Endothelial cell (in vitro differentiated cells): Measurements from ENCODE around the gene GPR153. TPM values are rescaled to one million over a fixed set of nuclear protein-coding genes. Genes with fewer than 3 reads are reported as not detected.
A peak's percentile ranks its signal among the peaks of the same experiment; 100 is the strongest.

Experiments used
- DNase-seq: peaks from one replicate; pipeline ENCODE4 v3.0.0; 2021; ENCODE audit warnings: low spot score
- H3K27ac Mint-ChIP-seq: one replicate; pipeline ENCODE4 v1.8.0; 2021; ENCODE audit warnings: mixed read lengths, inconsistent platforms; ENCODE audit not compliant: unreplicated experiment
- H3K27me3 Mint-ChIP-seq: one replicate; pipeline ENCODE4 v1.8.0; 2021; ENCODE audit warnings: mild to moderate bottlenecking, moderate library complexity, mixed read lengths, inconsistent platforms; ENCODE audit not compliant: unreplicated experiment
- H3K36me3 Mint-ChIP-seq: one replicate; pipeline ENCODE4 v1.8.0; 2021; ENCODE audit warnings: mild to moderate bottlenecking, low read depth, mixed read lengths, inconsistent platforms; ENCODE audit not compliant: unreplicated experiment
- H3K4me1 Mint-ChIP-seq: one replicate; pipeline ENCODE4 v1.8.0; 2021; ENCODE audit warnings: mild to moderate bottlenecking, mixed read lengths, inconsistent platforms; ENCODE audit not compliant: unreplicated experiment
- H3K4me3 Mint-ChIP-seq: one replicate; pipeline ENCODE4 v1.8.0; 2021; ENCODE audit warnings: mild to moderate bottlenecking, mixed read lengths, inconsistent platforms; ENCODE audit not compliant: unreplicated experiment
- H3K9me3 Mint-ChIP-seq: one replicate; pipeline ENCODE4 v1.8.0; 2021; ENCODE audit warnings: mixed read lengths, inconsistent platforms; ENCODE audit not compliant: unreplicated experiment
- total RNA-seq: library from RNA; stranded (reverse); fragmentation: NEBNext Ultra II Directional; extraction: Animal tissue kit (Norgen Biotek cat#: 25700); gene quantifications from one replicate; pipeline ENCODE4 v1.2.1, GENCODE V29; 2021; ENCODE audit not compliant: unreplicated experiment
- TF ChIP-seq, protein P1 (sequence below): fragments of 200-600 bp; sonication (generic); IDR thresholded peaks from one replicate; pipeline ENCODE4 v1.5.0; 2021; ENCODE audit warnings: antibody characterized with exemption; ENCODE audit not compliant: unreplicated experiment

GPR153 gene
- total RNA-seq, 1 donor from 2014 or later, result 3.0 TPM

GRCh38 chr1:6299557-6300165, 38.8 kb upstream of the GPR153 start:
- no peaks in the 10 kb centered on the region for H3K9me3 Mint-ChIP-seq
- H3K4me1 Mint-ChIP-seq, result peaks cover 3% of the 10 kb centered on the region
- DNase-seq, result no peak
- TF ChIP-seq, protein P1, sequence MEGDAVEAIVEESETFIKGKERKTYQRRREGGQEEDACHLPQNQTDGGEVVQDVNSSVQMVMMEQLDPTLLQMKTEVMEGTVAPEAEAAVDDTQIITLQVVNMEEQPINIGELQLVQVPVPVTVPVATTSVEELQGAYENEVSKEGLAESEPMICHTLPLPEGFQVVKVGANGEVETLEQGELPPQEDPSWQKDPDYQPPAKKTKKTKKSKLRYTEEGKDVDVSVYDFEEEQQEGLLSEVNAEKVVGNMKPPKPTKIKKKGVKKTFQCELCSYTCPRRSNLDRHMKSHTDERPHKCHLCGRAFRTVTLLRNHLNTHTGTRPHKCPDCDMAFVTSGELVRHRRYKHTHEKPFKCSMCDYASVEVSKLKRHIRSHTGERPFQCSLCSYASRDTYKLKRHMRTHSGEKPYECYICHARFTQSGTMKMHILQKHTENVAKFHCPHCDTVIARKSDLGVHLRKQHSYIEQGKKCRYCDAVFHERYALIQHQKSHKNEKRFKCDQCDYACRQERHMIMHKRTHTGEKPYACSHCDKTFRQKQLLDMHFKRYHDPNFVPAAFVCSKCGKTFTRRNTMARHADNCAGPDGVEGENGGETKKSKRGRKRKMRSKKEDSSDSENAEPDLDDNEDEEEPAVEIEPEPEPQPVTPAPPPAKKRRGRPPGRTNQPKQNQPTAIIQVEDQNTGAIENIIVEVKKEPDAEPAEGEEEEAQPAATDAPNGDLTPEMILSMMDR, result no peak
- H3K36me3 Mint-ChIP-seq, result no peaks in the 10 kb centered on the region
- no peak overlapping the region for H3K27ac Mint-ChIP-seq
- peaks cover 8% of the 10 kb centered on the region for H3K27me3 Mint-ChIP-seq
- peak overlapping the region; percentile 29 for H3K4me3 Mint-ChIP-seq

- Mint-ChIP-seq H3K4me3 (peak overlapping the region; percentile 29), H3K36me3 (no peaks in the 10 kb centered on the region), H3K27me3 (peaks cover 8% of the 10 kb centered on the region), H3K9me3 (no peaks in the 10 kb centered on the region), H3K4me1 (peaks cover 3% of the 10 kb centered on the region), H3K27ac (no peak overlapping the region)
- TF ChIP-seq, protein P1, result no peak
- DNase-seq, result no peak
Measured at GRCh38 chr1:6298940-6299465, 38.1 kb upstream of the GPR153 start.

DNA sequence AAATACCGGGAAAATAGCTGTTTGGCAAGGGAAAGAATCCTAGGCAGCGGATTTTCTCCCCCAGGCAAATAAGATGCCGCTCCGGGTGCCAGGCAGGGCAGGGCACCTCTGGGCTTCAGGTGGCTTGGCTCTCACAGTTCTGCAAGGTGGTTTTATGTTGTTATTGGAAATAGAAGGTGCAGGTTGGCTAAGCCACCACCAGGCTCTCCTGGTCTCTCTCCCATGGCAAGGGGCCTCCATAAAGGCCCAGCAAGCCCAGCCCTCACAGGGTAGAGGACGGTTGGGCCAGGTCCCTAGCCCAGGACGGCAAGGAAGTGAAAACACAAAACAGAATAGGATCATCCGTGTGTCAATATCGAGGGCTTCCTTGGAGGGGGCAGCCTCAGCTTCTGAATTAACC, 37.6 kb upstream of the GPR153 start:
- TF ChIP-seq, protein P1, result no peak
- H3K4me1 Mint-ChIP-seq, result peaks cover 3% of the 10 kb centered on the region
- DNase-seq, result no peak
- H3K27ac Mint-ChIP-seq, result no peak overlapping the region
- H3K27me3 Mint-ChIP-seq, result peaks cover 8% of the 10 kb centered on the region
- no peak overlapping the region for H3K4me3 Mint-ChIP-seq
- no peaks in the 10 kb centered on the region for H3K36me3 Mint-ChIP-seq
- H3K9me3 Mint-ChIP-seq, result no peaks in the 10 kb centered on the region

- peaks cover 7% of the 10 kb centered on the region for H3K27me3 Mint-ChIP-seq
- peaks cover 3% of the 10 kb centered on the region for H3K4me1 Mint-ChIP-seq
- no peaks in the 10 kb centered on the region for H3K9me3 Mint-ChIP-seq
- no peaks in the 10 kb centered on the region for H3K36me3 Mint-ChIP-seq
- H3K27ac Mint-ChIP-seq, result no peak overlapping the region
- no peak for DNase-seq
- no peak overlapping the region for H3K4me3 Mint-ChIP-seq
- TF ChIP-seq, protein P1, result no peak
Measured at GRCh38 chr1:6295910-6296309, 35.0 kb upstream of the GPR153 start.

DNA sequence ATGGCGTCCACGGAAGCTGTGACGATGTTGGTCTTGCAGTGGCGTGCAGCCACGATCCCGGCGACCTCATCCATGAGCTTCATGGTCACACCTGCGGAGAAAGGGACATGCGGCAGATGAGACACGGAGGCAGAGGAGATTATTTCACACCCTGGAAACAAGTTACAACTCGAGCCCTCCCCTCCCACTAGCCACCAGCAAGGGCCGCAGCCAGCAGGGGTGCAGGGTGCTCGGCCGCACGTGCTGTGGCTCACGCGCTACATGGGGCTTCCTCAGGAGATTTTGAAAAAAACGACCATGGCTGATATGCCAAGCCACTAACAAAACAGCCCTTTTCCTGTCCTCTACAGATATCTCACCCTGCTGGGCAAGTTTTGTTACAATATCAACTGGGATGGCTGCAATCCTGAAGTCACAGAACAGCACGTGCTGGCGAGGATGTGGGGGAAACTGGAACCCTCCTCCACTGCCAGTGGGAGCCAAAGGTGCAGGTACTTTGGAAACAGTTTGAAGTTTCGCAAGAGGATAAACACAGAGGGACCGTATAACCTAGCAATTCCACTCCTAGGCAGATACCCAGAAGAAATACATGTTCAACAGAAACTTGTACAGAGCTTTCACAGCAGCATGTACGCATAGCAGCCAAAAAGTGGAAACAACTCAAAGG, 34.1 kb upstream of the GPR153 start:
- H3K27me3 Mint-ChIP-seq, result no peaks in the 10 kb centered on the region
- H3K27ac Mint-ChIP-seq, result no peak overlapping the region
- TF ChIP-seq, protein P1, result no peak
- H3K36me3 Mint-ChIP-seq, result no peaks in the 10 kb centered on the region
- no peak overlapping the region for H3K4me3 Mint-ChIP-seq
- H3K9me3 Mint-ChIP-seq, result no peaks in the 10 kb centered on the region
- H3K4me1 Mint-ChIP-seq, result peaks cover 3% of the 10 kb centered on the region
- DNase-seq, result no peak
